CD4-positive, alpha-beta T cell treated with Interleukin-1 beta for 1 hour (primary cell): ENCODE measurements around the gene CERT1.
"Not testable (repeated sequence)": the region's sequence is repeated elsewhere in the genome, so short reads cannot be mapped to it uniquely, and the experiment has no call there.

Experiments
- DNase-seq, 2 donors: peaks; one replicate each; pipeline ENCODE4 v3.0.0-alpha.2; 2020 to 2022

The CERT1 gene

DNA sequence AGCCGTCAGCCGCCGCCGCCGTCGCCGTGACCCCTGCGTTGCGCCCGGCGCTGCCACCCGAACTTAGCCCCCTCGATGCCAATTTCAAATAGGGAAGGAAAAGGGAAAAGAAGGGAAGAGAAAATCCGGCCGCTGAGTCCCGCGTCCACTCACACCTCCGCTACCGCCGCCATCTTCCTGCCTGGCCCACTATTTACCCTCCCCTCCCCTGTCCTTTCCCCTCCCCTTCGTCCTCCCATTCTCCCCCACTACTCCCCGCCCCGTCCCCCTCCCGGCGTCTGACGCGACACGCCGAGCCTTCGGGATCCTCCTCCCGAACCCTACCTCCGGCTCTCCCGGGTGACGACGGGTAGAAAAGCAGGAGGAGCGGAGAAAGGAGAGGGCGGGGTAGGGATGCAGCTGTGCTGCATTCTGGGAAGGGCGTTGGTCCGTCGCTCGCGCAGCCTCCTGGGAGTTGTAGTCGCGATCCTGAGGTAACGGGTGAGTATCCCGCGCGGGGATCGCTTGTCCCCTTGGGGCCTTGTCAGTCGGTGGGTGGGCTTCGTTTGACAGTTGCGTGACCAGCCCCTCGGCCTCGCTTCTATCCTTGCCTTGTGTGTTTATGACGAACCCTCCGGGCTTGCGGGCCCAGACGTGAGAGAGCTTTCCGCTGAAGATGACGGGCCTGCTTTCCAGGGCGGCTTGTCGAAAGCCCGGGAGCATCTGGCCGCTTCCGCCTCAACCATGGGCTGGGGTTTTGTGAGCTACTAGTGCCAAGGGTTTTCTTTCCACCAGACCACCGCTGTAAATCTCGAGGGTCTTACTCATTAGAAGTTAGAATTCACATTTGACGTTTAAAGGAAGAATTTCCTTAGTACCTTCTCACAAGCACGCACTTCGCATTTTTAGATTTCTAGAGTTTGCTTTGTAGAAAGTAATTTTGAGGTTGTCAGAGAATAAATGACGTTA is at the start of gene CERT1, which contains the start of gene POLK:
Gene CERT1 (minus strand): TSS at position 195 of the 948 bp plus-strand sequence. CDS start 422 bp downstream, outside the sequence.
Gene POLK (plus strand): TSS at position 457 of the 948 bp plus-strand sequence.
- DNase-seq, result peak; percentile 95

GRCh38 chr5:75560655-75561054 is 49.2 kb upstream of the CERT1 start:
- not testable (repeated sequence) for DNase-seq

GRCh38 chr5:75558981-75559632 is 47.7 kb upstream of the CERT1 start:
- no peak for DNase-seq

DNA sequence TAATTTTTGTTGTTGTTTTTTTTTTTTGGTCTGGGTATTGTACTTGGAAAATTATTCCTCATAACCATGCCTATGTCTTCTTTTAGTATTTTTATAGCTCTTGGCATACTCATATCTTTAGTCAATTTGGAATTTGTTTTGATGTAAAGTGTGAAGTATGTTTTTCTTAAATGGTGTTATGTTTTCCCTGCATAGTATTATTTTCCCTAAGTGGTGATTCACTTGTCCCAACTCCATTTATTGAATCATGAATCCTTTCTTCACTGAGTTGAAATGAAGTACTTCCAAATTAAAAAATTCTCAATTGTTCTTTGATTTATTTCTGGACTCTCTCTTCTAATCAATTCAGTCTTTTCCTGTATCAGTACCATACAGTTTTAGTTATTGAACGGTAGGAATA is 46.8 kb upstream of the CERT1 start:
- DNase-seq, result no peak

GRCh38 chr5:75553358-75553757 is 41.9 kb upstream of the CERT1 start:
- no peak for DNase-seq

- no peak for DNase-seq
Measured at GRCh38 chr5:75552764-75553163, 41.3 kb upstream of the CERT1 start.

DNA sequence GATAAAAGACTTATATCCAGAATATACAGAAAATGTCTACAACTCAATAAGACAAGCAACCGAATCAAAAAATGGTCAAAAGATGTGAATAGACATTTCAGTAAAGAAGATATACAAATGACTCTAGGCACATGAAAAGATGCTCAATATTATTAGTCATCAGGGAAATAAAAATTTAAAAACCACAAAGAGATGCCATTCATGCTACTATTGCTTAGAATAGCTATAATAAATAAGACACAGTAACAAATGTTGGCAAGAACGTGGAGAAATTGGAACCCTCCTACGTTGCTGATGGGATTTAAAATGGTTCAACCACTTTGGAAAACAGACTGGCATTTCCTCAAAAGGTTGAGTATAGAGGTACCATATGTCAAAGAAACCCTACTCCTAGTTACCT is 40.0 kb upstream of the CERT1 start:
- no peak for DNase-seq

DNA sequence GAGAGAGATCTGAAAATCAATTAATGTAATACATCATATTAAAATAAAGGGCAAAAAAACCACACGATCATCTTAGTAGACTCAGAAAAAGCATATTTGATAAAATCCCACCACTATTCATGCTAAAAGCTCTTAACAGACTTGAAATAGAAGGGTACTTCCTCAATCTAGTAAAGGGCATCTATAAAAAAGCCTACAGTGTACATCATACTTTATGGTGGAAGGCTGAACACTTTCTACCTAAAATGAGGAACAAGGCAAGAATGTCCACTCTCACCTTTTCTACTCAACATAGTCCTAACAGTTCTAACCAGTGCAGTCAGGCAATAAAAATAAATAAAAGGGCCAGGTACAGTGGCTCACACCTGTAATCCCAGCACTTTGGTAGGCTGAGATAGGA is 39.2 kb upstream of the CERT1 start:
- no peak for DNase-seq

- no peak for DNase-seq
Measured at GRCh38 chr5:75547812-75548211, 36.4 kb upstream of the CERT1 start.

GRCh38 chr5:75546830-75547229 is 35.4 kb upstream of the CERT1 start:
- no peak for DNase-seq

DNA sequence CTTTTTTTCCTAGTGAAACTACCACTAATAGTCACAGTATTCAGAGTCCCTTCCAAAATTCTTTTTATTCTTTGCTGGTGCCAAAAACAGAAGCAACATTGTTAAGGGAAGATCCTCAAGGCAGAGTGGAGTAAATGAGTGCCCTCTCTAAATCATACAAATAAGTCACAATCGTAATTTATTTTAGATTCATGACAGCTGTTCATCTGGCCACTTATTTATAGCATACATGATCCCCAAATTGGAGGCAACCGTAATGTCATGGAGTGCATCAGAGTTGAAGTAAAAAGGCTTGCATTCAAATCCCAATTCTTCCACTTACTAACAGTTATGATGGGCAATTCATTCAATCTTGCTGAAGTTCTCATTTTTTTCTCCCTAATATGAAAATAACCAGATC is 33.7 kb upstream of the CERT1 start:
- DNase-seq, result no peak

GRCh38 chr5:75538211-75538610 is 26.8 kb upstream of the CERT1 start:
- no peak for DNase-seq

GRCh38 chr5:75536694-75537360 is 25.4 kb upstream of the CERT1 start:
- no peak for DNase-seq

- no peak for DNase-seq
Measured at GRCh38 chr5:75536147-75536546, 24.7 kb upstream of the CERT1 start.

- DNase-seq, result no peak
Measured at GRCh38 chr5:75534734-75535133, 23.3 kb upstream of the CERT1 start.

DNA sequence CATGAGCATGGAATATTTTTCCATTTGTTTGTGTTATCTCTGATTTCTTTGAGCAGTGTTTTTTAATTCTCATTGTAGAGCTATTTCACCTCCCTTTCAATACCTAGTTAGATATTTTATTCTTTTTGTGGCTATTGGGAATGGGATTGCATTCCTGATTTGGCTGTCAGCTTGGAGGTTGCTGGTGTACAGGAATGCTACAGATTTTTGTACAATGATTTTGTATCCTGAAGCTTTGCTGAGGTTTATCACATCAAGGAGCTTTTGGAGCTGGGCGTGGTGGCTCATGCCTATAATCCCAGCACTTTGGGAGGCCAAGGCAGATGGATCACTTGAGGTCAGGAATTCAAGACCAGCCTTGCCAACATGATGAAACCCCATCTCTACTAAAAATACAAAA is 22.3 kb upstream of the CERT1 start:
- DNase-seq, result not testable (repeated sequence)

- no peak for DNase-seq
Measured at GRCh38 chr5:75532190-75532589, 20.8 kb upstream of the CERT1 start.

DNA sequence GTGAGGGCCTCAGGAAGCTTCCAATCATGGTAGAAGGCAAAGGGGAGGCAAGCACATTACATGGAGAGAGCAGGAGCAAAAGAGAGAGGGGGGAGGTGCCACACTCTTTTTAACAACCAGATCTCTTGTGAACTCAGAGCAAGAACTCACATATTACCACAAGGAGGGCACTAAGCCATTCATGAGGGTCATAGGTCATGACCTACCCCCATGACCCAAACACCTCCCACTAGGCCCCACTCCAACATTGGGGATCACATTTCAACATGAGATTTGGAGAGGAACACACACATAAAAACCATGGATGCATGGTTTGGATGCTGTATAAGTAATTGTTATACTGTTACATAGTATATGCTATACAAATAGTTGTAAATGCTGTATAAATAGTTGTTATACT is 17.8 kb upstream of the CERT1 start:
- no peak for DNase-seq

GRCh38 chr5:75526070-75526469 is 14.6 kb upstream of the CERT1 start:
- no peak for DNase-seq

DNA sequence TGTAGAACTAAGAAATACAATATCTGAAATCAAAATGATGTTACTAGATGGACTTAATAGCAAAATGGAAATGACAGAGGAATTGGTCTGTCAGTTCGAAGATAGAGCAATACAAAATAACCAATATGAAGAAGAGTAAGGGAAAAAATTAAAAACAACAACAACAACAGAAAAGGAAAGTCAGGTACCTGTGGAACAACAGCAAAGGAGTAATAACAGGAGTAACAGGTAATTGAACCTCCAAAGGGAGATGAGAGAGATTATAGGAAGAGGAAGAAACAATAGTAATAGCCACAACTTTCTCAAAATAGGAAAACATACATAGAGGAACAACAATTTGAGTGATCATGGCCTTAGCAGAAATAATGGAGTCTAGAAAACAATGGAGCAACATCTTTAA is 13.9 kb upstream of the CERT1 start:
- no peak for DNase-seq

DNA sequence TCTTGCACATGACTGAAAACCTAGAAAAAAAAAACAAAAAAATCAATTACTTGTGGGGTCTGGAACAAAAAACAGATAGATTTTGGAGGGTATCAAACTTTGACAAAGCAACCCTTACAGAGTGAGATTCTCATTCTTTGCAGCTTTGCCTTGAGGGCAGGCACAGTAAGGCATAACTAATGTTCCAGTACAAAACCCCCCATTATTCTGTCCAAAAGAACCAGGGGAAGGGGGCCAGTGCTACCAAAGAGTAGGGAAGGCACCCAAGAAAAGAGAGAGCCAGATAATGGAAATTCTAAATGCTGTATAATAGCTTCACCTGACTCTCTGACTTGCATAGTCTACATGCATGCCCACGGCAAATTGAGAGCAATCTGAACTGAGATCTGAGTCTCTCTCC is 13.2 kb upstream of the CERT1 start:
- DNase-seq, result no peak

DNA sequence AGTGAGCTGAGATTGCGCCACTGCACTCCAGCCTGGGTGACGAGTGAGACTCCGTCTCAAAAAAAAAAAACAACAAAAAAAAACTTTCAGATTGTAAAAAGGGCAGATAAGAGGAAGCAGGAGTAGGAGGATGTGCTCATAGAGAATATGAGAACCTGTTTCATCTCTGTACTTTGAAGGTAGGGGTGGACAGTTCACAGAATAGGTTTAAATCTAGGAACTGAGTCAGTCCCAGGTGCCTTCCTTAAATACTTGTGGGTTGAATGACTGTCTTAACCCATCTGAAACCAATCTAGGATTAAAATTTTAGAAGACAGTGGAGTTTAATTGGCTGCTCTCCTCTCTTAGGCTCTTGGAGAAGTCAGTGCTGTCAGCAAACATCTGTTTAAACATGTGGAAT is 12.6 kb upstream of the CERT1 start:
- no peak for DNase-seq

DNA sequence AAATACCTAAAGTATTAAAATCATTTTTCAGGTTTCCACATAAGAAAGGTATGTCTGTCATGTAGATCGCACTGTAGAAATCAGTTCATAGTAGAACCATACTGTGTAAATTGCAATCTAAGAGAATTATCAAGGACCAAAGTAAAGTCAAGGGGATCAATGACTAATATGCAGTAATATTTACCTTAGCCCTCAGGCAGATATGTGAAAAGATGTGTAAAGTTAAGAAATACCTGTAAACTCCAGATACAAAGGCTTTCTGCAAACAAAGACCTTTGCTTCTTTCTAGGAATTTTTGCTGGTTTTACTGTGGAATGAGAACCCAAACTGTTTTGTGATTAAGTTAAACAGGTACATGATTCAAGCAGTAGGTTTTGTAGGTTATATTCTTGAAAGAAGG is 11.8 kb upstream of the CERT1 start:
- DNase-seq, result no peak

DNA sequence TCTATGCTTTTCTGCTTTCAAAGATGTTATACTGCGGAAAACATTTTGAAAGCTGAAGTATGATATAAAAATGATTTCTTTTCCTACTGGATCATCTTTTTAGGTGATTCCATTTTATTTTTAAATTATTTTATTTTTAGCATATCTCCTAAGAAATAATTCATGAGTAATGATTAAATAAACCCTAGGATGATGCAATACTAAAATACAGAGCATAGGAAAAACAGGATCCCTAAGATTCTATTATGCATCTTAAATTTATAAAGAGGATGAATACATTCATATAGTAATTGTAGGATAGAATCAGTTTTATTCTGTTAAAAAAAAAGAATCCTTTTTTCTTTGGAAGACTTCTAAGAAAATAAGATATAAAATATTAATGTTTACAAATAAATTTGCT is 11.1 kb upstream of the CERT1 start:
- no peak for DNase-seq
